ES-I3 (cell line): Measurements from ENCODE around the gene GTPBP10.
"Not testable (repeated sequence)": the region's sequence is repeated elsewhere in the genome, so short reads cannot be mapped to it uniquely, and the experiment has no call there.

ENCODE experiments used
- H3K36me3 ChIP-seq: 2 replicates; pipeline ENCODE4 v1.6.1; 2013; ENCODE audit warnings: mild to moderate bottlenecking, low read length, control low read depth, moderate library complexity; ENCODE audit not compliant: insufficient read depth
- H3K4me1 ChIP-seq: 2 replicates; pipeline ENCODE4 v1.6.1; 2013; ENCODE audit warnings: mild to moderate bottlenecking, control low read depth, low read length; ENCODE audit not compliant: insufficient read depth
- H3K9ac ChIP-seq: 2 replicates; pipeline ENCODE4 v1.6.1; 2013; ENCODE audit warnings: low read depth, mild to moderate bottlenecking, low read length, moderate library complexity
- H3K9me3 ChIP-seq: 2 replicates; pipeline ENCODE4 v1.6.1; 2013; ENCODE audit warnings: mild to moderate bottlenecking, low read length, moderate library complexity; ENCODE audit not compliant: control insufficient read depth, insufficient read depth

GTPBP10 gene

DNA sequence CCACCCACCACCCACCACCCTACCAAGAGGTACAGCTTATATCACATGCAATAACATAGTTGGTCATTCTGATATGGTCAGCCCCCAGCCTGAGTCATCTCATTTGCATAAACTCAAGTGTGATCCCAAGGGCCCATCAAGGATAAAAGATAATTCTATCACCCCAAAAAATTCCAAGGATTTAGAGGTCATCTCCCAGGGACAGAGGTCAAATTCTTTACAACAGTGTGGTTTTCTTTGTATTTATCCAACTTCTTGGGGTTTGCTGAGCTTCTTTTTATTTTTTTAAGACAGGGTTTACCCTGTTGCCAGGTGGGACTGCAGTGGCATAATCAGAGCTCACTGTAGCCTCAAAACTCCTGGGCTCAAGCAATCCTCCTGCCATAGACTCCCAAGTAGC is 9.4 kb upstream of the GTPBP10 start:
- H3K9ac ChIP-seq, result no peak overlapping the region
- H3K36me3 ChIP-seq, result no peaks in the 10 kb centered on the region
- H3K9me3 ChIP-seq, result no peaks in the 10 kb centered on the region
- peaks cover 8% of the 10 kb centered on the region; the same call in 1 of the 2 replicates for H3K4me1 ChIP-seq

DNA sequence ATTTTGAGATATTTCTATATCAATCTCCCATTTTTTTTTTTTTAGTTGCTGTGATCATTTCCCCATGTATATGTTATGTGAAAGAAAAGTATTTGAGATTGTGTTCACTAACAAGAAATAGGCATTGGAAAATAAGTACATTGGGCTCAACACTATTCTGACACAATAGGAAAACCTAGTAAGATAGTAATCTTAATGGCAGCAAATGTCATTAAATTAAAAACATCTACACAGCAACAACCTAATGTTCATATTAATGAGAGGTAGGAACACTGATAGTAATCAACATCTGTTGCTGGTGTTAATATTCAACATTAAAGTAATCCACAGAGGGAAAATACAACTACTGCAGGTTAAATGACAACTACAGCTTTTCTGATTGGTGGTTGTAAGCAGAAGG is 1.5 kb upstream of the GTPBP10 start:
- Histone ChIP-seq H3K9ac (no peak overlapping the region), H3K9me3 (no peaks in the 10 kb centered on the region), H3K36me3 (no peaks in the 10 kb centered on the region), H3K4me1 (no peaks in the 10 kb centered on the region; the same call in 1 of the 2 replicates)

DNA sequence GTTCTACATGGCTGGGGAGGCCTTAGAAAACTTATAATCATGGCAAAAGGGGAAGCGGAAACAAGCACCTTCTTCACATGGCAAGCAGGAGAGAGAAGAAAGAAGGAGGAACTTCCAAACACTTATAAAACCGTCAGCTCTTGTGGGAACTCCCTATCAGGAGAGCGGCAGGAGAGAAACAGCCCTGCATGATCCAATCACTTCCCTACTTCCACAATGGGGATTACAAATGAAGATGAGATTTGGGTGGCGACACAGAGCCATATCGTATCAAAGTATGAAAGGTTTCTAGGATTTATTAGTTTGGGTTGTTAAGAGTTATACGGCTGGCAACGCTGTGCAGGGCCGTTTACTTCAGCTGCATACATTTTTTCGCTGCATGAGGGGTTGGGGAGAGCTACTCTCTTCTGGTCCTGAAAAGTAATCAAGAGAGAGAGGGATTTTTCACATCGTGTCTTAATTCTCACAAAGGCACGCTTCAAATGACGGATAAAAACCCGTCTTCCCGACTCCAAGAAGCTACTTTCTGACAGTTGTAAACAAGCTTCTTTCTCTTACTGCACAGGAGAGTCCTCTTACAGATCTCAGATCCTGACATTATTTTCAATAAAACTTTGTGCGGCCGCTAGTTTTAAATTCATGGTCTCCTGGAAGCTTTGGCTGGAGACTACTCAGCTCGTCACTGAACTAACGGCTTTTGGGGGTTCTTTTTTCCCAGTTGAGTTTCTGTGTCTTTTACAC is 751 bp upstream of the GTPBP10 start:
- H3K9ac ChIP-seq, result peak overlapping the region; percentile 95
- no peaks in the 10 kb centered on the region for H3K36me3 ChIP-seq

DNA sequence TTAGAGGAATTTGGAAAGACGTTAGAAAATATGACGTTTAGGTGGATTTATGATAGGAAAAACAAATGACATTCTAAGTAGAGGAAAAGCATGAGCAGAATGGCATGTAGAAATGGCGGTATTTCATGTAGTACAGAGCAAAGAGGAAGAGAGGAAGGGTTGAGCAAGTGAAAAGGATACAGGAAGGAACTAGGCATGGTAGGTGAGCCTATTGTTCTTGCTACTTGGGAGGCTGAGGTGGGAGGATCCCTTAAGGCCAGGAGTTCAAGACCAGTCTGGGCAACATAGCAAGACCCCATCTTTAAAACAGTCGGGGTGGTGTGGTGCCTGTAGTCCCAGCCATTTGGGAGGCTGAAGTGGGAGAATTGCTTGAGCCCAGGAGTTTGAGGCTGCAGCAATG is 1.2 kb downstream of the GTPBP10 start:
- Histone ChIP-seq H3K9me3 (no peaks in the 10 kb centered on the region), H3K9ac (0 out of 2 replicates have a peak overlapping the region, but pooled peaks have one; percentile 95), H3K36me3 (no peaks in the 10 kb centered on the region), H3K4me1 (no peaks in the 10 kb centered on the region; the same call in 1 of the 2 replicates)

More for the DNA sequence above, 751 bp upstream of the GTPBP10 start:
- Histone ChIP-seq H3K4me1 (no peaks in the 10 kb centered on the region; the same call in 1 of the 2 replicates), H3K9me3 (no peaks in the 10 kb centered on the region)

DNA sequence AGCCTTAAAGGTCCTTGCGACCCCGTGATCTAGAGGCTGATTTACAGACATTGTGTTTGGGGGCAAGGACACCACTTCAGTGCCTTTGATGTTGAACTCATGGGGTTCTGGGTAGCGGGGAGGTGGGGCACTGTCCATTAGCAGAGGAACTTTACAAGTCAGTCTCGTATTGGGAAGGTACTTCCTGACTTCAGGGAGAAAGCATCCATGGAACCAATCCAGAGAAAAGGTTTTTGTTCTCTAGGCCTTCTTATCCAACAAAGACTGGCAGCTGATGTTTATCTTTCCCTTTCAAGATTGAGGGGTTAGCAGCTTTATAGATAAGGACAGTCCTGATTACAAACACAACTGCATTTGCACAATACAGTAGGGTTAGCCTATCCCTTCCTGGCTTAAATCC is 2.8 kb downstream of the GTPBP10 start:
- Histone ChIP-seq H3K9ac (no peak overlapping the region), H3K4me1 (no peaks in the 10 kb centered on the region; the same call in 1 of the 2 replicates), H3K36me3 (no peaks in the 10 kb centered on the region), H3K9me3 (no peaks in the 10 kb centered on the region)

DNA sequence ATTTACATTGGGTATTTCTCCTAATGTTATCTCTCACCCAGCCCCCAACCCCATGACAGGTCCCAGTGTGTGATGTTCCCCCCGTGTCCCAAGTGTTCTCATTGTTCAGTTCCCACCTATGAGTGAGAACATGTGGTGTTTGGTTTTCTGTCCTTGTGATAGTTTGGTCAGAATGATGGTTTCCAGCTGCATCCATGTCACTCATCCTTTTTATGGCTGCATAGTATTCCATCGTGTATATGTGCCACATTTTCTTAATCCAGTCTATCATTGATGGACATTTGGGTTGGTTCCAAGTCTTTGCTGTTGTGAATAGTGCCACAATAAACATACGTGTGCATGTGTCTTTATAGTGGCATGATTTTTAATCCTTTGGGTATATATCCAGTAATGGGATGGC is 3.5 kb downstream of the GTPBP10 start:
- not testable (repeated sequence) for H3K4me1 ChIP-seq, H3K9me3 ChIP-seq, H3K36me3 ChIP-seq, H3K9ac ChIP-seq

DNA sequence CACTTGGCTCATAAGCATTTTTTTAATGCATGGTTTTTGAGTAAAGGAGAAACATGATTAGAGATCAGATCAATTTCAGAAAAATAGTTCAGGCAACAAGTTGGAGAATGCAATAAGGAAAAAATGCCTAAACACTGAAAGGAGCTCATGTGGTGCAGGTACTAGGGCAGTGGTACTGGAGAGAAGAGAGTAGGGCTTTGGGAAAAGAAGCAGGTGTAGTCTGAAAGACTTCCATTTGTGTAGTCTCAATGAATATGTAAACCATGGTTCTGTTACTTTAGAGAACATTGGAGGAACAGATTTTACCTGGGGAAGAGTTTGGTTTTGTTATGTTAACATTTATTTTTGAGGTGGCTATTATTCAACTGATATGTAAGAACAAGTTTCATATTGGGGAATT is 5.5 kb downstream of the GTPBP10 start:
- H3K9ac ChIP-seq, result no peak overlapping the region
- H3K4me1 ChIP-seq, result no peaks in the 10 kb centered on the region
- H3K36me3 ChIP-seq, result no peaks in the 10 kb centered on the region; the same call in none of the 2 replicates
- peaks cover 5% of the 10 kb centered on the region; the same call in 1 of the 2 replicates for H3K9me3 ChIP-seq

DNA sequence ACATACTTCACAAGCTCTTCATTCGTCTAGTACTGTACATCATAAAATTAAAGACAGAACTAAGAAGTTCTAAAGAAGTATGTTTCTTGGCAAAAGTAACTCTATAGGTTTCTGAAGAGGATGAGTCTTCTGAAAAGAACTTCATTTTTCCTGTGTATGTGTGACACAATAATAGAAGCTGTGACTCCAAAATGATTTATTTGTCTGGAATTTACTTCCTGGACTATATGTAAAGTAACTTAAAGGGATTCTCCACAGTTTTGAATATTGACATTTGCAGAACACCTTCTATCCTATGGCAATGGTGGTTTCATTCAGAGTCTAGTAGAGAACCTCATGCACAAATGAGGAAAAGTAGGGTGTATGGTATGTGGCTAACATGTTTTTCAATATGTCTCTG is 36.9 kb downstream of the GTPBP10 start:
- Histone ChIP-seq H3K9me3 (no peaks in the 10 kb centered on the region), H3K9ac (no peak overlapping the region), H3K36me3 (peaks cover 5% of the 10 kb centered on the region; the same call in 1 of the 2 replicates), H3K4me1 (no peaks in the 10 kb centered on the region)

DNA sequence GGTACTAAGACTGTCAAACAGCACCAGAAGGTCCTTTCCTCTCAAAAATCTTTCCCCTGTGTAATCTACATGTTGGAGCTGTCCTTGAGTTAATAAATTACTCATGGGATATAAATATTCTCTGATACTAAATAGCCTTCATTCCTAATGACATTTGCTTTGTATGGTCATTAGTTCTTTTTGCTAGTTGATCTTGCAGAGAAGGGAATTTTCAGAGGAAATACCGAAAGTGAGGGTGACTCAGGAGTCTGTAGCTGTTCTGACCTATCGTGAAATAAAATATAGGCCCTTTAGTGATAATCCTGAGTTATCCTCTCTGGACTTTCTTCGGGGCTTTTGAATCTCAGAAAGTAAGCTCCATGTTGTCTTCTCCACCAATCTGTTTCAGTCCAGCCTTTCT is 37.3 kb downstream of the GTPBP10 start:
- no peaks in the 10 kb centered on the region for H3K4me1 ChIP-seq
- H3K9ac ChIP-seq, result no peak overlapping the region
- peaks cover 4% of the 10 kb centered on the region; the same call in 1 of the 2 replicates for H3K36me3 ChIP-seq
- H3K9me3 ChIP-seq, result no peaks in the 10 kb centered on the region

DNA sequence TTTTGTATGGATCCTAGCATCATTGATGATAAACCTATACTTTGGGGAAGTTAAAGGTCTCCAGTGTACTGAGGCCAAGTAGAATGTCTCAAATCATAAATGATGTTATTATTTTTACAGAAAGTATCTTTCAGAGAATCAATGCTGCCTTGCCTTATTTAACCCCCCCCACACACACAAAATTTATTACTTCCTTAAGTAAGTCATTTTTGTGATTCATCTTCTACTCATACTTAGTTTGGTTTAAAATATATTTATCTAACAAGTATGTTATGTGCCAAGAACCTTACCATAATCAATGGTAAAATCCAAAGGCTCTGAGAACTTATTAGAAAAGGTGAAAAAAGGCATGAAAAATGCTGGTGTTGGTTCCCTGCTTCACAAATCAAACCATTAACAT is 37.9 kb downstream of the GTPBP10 start:
- Histone ChIP-seq H3K4me1 (no peaks in the 10 kb centered on the region), H3K36me3 (no peaks in the 10 kb centered on the region; the same call in 1 of the 2 replicates), H3K9ac (no peak overlapping the region), H3K9me3 (no peaks in the 10 kb centered on the region)

DNA sequence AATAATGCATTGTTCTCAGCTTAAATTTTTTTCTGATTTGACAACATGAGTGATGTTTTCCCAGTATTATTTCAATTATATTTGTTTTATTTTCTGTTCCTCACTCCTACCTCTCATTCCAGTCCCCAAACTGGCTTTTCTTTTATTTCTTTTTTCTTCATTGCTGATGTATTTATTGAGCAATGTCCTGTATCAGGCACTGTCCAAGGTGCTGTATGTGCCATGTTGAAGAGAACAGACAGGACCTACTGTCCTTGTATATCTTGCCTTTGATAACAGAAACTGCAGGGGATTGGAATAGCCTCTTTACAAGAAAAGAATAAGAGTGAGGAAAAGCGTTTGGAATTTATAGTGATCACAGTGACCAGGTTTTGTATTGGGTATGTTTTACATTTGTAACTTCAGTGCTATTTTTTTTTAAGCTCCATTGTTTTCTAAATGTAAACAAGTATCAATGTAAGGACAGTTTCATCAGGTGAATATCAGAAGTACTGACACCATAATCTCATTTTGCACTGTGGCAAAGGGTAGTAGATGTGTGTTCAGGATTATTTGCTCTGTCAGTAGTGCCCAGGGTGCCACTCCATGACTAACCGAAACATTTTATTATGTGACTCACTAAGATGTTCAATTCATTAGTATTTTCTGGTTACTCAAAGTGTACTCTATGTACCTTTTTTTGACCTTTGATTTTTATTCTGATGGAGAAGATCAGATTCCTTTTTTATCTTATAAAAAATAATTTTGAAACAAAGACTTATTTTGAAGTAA is 41.1 kb downstream of the GTPBP10 start:
- no peak overlapping the region for H3K9ac ChIP-seq

DNA sequence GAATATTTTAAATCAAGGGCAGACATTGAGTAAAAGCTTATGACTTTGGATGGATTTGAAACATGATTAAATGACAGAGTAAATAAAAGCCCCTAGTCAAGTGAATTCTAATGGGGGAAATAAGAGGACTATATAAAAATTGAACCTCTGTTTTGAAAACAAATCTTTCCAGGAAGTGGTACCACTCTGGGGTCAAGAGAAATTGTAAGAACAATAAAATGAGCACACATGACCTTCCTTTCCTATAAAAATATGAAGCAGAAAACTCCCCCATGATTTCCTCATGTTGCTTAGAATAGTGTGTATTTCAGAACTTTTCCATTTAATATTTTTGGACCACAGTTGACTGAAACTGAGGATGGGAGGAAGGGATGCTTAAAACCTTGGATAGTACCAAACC is 44.4 kb downstream of the GTPBP10 start:
- Histone ChIP-seq H3K36me3 (no peaks in the 10 kb centered on the region), H3K9me3 (no peaks in the 10 kb centered on the region), H3K4me1 (no peaks in the 10 kb centered on the region), H3K9ac (no peak overlapping the region)

More for the DNA sequence above, 41.1 kb downstream of the GTPBP10 start:
- no peaks in the 10 kb centered on the region for H3K4me1 ChIP-seq
- H3K36me3 ChIP-seq, result no peaks in the 10 kb centered on the region; the same call in 1 of the 2 replicates
- no peaks in the 10 kb centered on the region for H3K9me3 ChIP-seq

DNA sequence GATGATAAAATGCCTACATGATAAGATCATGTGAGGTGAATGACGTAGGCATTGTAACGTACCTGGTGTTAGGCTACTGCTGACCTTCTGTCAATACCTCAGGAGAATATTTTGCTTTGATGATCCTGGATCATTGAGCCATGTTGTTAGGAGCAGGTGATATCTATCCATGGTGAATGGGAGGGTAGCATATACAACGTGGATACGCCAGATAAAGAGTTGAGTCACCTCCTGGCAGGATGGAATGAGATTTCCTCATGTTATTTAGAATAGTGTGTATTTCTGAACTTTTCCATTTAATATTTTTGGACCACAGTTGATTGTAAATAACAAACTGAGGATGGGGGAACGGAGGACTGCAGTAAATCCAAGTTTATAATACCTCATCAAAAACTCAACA is 45.0 kb downstream of the GTPBP10 start:
- Histone ChIP-seq H3K4me1 (no peaks in the 10 kb centered on the region), H3K9me3 (no peaks in the 10 kb centered on the region), H3K9ac (no peak overlapping the region), H3K36me3 (no peaks in the 10 kb centered on the region)

DNA sequence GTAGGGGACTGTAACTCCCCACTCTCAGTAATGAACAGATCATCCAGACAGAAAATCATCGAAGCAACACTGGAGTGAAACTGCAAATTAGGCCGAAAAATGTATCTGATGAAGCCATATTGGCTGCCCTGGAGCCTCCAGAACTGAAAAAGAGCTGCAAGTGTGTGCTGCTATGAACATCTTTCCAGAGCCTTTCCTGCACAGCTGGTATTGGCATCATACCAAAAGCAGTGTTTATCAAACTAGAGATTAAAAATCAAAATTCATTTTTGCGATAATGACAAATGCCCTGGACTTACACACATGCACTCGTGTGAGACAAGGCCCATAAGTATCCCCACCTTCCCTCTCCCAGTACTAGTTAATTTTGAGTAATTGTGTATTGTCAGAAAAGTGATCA is 49.9 kb downstream of the GTPBP10 start:
- H3K4me1 ChIP-seq, result no peaks in the 10 kb centered on the region
- H3K36me3 ChIP-seq, result no peaks in the 10 kb centered on the region
- H3K9me3 ChIP-seq, result no peaks in the 10 kb centered on the region
- H3K9ac ChIP-seq, result no peak overlapping the region

DNA sequence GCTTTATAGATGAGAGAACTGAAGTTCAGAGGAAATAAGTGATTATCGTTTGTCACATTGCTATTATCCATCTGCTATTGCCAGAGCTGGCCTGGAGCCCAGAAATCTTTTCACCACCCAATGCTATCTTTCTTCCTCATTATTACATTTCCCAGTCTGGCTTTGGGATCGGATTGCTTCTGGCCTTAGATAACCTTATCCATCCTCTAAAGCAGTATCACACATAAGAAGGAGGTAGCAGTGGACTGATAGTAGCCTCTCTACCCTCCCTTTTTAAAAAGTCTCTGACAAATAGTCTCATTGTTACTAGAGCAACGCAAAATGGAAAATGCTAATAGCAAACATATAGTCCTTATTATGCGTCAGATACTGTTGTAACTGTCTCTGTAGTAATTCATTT is 55.5 kb downstream of the GTPBP10 start:
- H3K36me3 ChIP-seq, result no peaks in the 10 kb centered on the region; the same call in 1 of the 2 replicates
- H3K4me1 ChIP-seq, result peaks cover 3% of the 10 kb centered on the region; the same call in 1 of the 2 replicates
- H3K9ac ChIP-seq, result no peak overlapping the region
- H3K9me3 ChIP-seq, result no peaks in the 10 kb centered on the region
